HG03064 (cell line): ENCODE results near the gene HJURP.
A peak's percentile ranks its signal among the peaks of the same experiment; 100 is the strongest.
"Not testable (repeated sequence)": the region's sequence is repeated elsewhere in the genome, so short reads cannot be mapped to it uniquely, and the experiment has no call there.

Experiments
- ATAC-seq: cut with Tn5 transposase; IDR thresholded peaks from one replicate; pipeline ENCODE4 v1.9.1; 2021; ENCODE audit warnings: low read depth; ENCODE audit not compliant: unreplicated experiment

Gene HJURP, protein sequence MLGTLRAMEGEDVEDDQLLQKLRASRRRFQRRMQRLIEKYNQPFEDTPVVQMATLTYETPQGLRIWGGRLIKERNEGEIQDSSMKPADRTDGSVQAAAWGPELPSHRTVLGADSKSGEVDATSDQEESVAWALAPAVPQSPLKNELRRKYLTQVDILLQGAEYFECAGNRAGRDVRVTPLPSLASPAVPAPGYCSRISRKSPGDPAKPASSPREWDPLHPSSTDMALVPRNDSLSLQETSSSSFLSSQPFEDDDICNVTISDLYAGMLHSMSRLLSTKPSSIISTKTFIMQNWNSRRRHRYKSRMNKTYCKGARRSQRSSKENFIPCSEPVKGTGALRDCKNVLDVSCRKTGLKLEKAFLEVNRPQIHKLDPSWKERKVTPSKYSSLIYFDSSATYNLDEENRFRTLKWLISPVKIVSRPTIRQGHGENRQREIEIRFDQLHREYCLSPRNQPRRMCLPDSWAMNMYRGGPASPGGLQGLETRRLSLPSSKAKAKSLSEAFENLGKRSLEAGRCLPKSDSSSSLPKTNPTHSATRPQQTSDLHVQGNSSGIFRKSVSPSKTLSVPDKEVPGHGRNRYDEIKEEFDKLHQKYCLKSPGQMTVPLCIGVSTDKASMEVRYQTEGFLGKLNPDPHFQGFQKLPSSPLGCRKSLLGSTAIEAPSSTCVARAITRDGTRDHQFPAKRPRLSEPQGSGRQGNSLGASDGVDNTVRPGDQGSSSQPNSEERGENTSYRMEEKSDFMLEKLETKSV

GRCh38 chr2:233854241-233854981 lies at the start of gene HJURP:
HJURP (minus strand) TSS chr2:233854535; CDS start chr2:233854500, 35 bp downstream.
- ATAC-seq, result peak; percentile 98

DNA sequence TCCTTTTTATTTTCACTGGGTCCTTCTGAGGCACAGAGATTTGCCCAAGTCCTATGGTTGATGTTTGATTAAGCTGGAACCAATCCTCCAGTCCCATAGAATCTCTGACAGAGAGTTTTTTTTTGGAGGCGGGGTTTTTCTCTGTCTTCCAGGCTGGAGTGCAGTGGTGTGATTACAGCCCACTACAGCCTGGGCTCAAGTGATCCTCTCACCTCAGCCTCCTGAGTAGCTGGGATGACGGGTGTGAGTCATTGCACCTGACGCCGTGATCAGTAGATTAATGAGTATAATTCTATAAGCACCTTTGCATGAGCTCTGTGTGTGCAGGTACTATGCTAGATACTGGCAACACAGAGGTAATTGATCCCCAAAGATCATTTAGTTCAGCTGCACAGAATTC lies 47.5 kb upstream of the HJURP start:
- ATAC-seq, result no peak

GRCh38 chr2:233901367-233901766 lies 47.0 kb upstream of the HJURP start:
- no peak for ATAC-seq

- ATAC-seq, result not testable (repeated sequence)
These were observed 41.9 kb upstream of the HJURP start for GRCh38 chr2:233896253-233896652.

GRCh38 chr2:233892793-233893192 lies 38.5 kb upstream of the HJURP start:
- no peak for ATAC-seq

DNA sequence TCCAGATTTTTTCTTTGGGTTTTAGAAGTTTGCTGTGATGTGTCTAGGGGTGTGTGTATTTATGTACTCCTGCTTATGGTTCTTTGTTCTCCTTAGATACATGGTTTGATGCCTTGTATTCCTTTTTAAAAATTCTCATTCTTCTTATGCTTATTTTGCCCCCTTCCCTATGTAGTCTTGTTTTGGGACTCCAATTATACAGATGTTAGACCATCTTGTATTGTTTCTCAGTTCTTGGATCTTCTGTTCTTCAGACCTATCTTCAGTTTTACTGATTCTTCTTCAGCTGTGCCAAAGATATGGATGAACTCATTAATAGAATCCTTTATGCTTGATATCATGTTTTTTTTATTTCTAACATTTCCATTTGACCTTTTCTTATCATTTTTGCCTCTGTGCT lies 28.0 kb upstream of the HJURP start:
- no peak for ATAC-seq

DNA sequence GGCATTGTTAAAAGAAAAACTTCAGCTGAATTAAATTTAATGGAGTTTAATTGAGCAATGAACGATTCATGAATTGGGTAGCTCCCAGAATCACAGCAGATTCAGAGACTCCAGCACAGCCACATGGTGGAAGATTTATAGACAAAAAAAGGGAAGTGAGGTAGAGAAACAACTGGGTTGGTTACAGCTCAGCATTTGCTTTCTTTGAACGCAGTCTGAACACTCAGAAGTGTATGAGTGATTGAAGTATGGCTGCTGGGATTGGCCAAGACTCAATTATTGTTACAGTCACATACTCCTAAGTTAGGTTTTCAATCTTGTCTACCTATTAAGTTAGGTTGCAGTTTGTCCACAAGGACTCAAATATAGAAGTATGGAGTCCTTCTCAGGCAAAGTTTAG lies 17.8 kb upstream of the HJURP start:
- ATAC-seq, result not testable (repeated sequence)

DNA sequence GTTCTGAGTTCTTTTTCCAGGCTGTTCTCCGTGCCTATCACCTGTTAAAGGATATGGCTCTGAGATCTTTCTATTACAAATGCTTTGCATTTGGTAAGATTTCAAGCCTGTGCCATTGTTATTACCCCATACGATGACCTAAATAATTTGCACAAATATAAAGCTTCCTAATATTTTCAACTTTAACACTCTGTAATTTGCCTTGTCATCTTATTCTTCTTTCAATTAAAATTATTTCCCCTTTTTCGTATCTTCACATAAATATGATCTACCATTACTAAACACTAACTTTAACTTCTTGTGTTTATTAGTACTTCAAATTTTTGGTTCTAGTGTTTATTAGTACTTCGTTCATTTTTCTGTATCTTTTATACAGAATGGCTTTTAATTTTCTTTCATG lies 17.1 kb upstream of the HJURP start:
- no peak for ATAC-seq

DNA sequence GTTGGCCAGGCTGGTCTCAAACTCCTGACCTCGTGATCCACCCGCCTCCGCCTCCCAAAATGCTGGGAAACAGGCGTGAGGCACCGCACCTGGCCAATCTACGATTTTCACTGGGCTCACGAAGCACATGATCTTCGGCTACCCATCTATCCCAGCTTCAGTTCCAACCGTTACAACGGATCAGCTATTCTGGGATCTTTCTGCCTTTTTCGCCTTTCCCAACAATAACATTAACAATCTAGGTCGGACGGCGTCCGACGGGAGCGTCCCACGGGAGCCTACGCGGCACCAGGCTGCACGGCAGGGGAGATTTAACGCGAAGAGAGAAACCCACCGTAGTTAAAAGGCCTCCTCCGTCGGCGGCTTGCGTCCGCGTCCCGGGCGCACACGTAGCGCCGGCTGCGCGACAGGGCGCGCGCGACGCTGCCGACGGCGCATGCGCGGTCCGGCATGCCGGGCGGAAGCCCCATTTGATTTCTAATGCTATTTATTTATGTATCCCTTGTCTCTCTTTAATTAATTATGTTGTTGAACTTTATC lies 13.7 kb upstream of the HJURP start, which contains the start of gene MSL3B:
MSL3B (minus strand) TSS at position 394 of the 540 bp plus-strand sequence.
- ATAC-seq, result no peak

GRCh38 chr2:233866479-233866878 lies 12.1 kb upstream of the HJURP start:
- ATAC-seq, result no peak

GRCh38 chr2:233865838-233866237 lies 11.5 kb upstream of the HJURP start:
- ATAC-seq, result no peak

- ATAC-seq, result no peak
These were observed 8.0 kb upstream of the HJURP start for GRCh38 chr2:233862261-233862768.

- ATAC-seq, result no peak
These were observed 4.0 kb upstream of the HJURP start for GRCh38 chr2:233858331-233858730.

- no peak for ATAC-seq
These were observed 3.3 kb upstream of the HJURP start for GRCh38 chr2:233857511-233858141.

DNA sequence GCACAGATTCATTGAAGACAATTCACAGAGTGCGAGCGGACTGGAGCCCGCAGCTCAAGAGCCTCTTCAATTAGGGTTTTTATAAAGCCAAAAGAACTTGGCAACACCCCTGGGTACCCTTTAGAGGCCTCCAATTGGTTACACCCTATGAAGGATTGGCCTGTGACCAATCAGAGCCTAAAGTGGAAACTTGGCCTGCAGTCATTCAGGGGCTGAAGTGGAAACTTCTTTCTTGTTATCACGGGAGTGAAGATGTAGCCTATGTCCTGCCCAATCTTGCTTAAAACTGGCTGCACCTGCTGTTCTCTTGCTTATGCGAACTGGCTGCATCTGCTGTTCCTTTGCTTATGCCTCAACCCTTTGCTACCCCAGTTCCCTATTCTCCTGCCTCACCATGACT lies 1.8 kb upstream of the HJURP start:
- ATAC-seq, result no peak

GRCh38 chr2:233855345-233855744 lies 1.0 kb upstream of the HJURP start:
- ATAC-seq, result no peak

DNA sequence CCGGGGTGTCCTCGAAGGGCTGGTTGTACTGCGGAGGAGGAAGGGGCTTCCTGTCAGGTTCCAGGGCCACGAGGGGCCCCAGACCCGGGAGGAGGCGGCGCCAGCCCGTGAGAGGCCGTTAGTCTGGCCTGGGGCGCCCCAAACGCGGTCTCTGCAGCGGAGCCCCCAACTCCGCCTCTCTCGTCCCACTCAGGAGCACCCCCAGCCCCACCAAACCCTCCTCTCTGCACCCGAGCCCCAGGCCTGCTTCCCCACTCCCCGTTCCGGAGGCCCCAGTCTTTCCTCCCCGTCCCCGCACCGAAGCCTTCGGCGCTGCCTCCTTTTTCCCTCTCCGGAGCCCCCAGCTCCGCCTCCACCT lies 473 bp downstream of the HJURP start:
- no peak for ATAC-seq

DNA sequence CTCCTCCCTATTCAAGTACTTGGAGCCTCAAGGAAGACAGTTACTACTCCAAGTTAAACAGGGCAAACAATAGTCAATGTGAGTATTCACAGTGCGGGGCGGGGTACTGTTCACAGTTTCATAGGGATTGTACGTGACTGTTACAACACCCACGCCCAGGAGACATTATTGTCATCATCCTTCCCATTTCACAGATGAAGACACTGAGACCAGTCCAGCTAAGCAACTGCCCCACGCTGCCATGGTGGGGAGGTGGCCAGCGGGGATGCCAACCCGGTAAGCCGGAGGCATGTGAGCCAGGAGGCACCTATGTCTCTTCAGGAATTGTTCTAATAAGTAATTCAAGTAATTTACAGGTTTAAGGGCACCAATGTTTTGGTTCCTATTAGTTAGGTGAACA lies 982 bp downstream of the HJURP start:
- ATAC-seq, result no peak

- ATAC-seq, result no peak
These were observed 2.3 kb downstream of the HJURP start for GRCh38 chr2:233852056-233852455.

DNA sequence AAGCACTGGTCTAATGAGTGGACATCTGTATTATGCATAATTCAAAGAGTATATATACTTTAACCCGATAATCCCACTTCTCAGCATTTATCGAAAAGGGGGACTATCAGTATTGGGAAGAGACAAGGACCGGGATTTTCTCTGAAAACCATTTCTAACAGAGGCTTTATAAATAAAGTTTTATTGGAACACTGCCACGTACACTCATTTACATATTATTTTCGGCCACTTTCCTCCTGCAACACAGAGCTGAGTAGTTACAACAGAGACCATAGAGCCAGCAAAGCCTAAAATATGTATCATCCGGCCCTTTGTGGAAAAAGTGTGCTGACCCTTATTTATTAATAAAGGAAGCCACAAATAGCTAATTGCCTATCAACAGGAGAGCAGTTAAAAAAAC lies 3.2 kb downstream of the HJURP start:
- no peak for ATAC-seq
